Ovary (tissue), 9 donors: ENCODE data around the gene LPIN1. TPM values are rescaled to one million over a fixed set of nuclear protein-coding genes. Genes with fewer than 3 reads are reported as not detected.

Experiments
- DNase-seq, 5 donors: peaks; one replicate each; pipeline ENCODE4 v3.0.0-alpha.2; 2019 to 2020
- H3K27ac ChIP-seq, 2 donors: fragments of 200-600 bp; one replicate each; pipeline versions ENCODE4 v1.5.1 to v1.8.0; 2019 to 2022
- H3K27me3 ChIP-seq: fragments of 200-600 bp; one replicate; pipeline ENCODE4 v1.8.0; 2022
- H3K36me3 ChIP-seq: fragments of 200-600 bp; sonication (generic); one replicate; pipeline ENCODE4 v1.5.1; 2019
- H3K4me1 ChIP-seq: one replicate; pipeline ENCODE4 v1.8.1; 2013; ENCODE audit warnings: mild to moderate bottlenecking, moderate library complexity; ENCODE audit not compliant: insufficient read depth
- H3K4me3 ChIP-seq: fragments of 200-600 bp; sonication (generic); one replicate; pipeline ENCODE4 v1.5.1; 2017
- H3K9me3 ChIP-seq, 2 donors: fragments of 200-600 bp in 1 of 2; sonication (generic) in 1 of 2; one replicate each; pipeline versions ENCODE4 v1.5.1 to v1.8.1; 2013 to 2019; ENCODE audit warnings: mild to moderate bottlenecking in 1 of 2, moderate library complexity in 1 of 2
- EP300 ChIP-seq: sonication (generic); formaldehyde crosslinking; IDR thresholded peaks from one replicate; pipeline ENCODE4 v1.6.1; 2017; ENCODE audit warnings: antibody characterized with exemption
- POLR2A ChIP-seq: fragments of 450-650 bp; IDR thresholded peaks from one replicate; pipeline ENCODE4 v1.6.1; 2017; ENCODE audit warnings: antibody characterized with exemption, mild to moderate bottlenecking, moderate library complexity
- WGBS, 3 donors: extraction: QIAGEN DNeasy Blood & Tissue Kit in 1 of 3; methylation state at CpG; one replicate each; pipeline versions ENCODE4 v1.1.5 to v1.1.7; 2013 to 2017; 5-methylcytosine and 5-hydroxymethylcytosine counted together
- intact Hi-C, 4 donors: fragments of 100-400 bp; cut with DNase I; formaldehyde crosslinking; loops; one replicate each; pipeline versions ENCODE4 v1.11.0 to v1.15.1; 2022 to 2023
- polyA plus RNA-seq, 2 donors: library from polyadenylated mRNA; stranded (reverse); fragments of 200-250 nt in 1 of 2; fragments of 350-450 nt in 1 of 2; fragmentation: Illumina TruSeq in 1 of 2; extraction: RNeasy Lipid Tissue Mini Kit (QIAGEN cat#74804) in 1 of 2; gene quantifications; one replicate each; pipeline ENCODE4 v1.2.3, GENCODE V29; 2013 to 2014
- total RNA-seq, 7 donors: library from RNA; depleted of rRNA in 2 of 7; stranded (reverse); fragments of >200 nt in 2 of 7; fragmentation: NEBNext Ultra II Directional in 3 of 7; extraction: Animal tissue kit (Norgen Biotek cat#: 25700) in 3 of 7; gene quantifications; one replicate each; pipeline versions ENCODE4 v1.1.0 to v1.2.4, GENCODE V29; 2016 to 2023
- TF ChIP-seq, protein P1 (sequence below), 3 donors: fragments of 450-650 bp in 2 of 3; fragments of 200-600 bp in 1 of 3; IDR thresholded peaks; one replicate each; pipeline versions ENCODE4 v1.5.1 to v1.8.0; 2016 to 2022; ENCODE audit warnings: antibody characterized with exemption in 3 of 3, mild to moderate bottlenecking in 1 of 3
- donor health status: DM: no; HTN: no; CAD: no; lungs with moderate emphysema.
- donor health status: DM: no; HTN: no; CAD: no.
- donor health status: Bipolar disorder and iron deficiency.
- donor health status: DM: yes; HTN: yes; CAD: no.
- donor health status: DM: no; HTN: no; CAD: no.
- donor health status: DM: yes; HTN: yes; CAD: no.

Gene LPIN1
- total and polyA plus RNA-seq, 9 donors: 19.9 to 144 (median 50.8) TPM

DNA sequence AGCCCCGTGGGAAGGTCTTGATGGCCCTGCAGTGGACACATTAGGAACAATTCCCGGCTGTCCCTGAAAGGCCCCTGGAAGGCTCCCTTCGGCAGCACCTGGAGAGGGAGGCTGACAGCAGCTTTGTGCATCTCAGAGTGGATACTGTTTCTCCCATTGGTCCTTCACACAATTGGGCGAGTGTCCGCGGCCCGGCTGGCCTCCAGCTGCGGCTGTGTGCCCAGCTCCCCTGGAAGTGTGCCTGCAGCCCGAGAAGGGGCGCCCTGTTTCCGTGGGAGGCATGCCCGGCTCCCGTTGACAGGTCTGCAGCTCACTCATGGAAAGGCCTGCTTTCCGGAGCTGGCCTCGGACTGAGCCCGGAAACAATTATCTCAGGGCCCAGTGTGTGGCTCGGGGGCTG, 103.7 kb downstream of the LPIN1 start:
- intact Hi-C loops: no loop called here

DNA sequence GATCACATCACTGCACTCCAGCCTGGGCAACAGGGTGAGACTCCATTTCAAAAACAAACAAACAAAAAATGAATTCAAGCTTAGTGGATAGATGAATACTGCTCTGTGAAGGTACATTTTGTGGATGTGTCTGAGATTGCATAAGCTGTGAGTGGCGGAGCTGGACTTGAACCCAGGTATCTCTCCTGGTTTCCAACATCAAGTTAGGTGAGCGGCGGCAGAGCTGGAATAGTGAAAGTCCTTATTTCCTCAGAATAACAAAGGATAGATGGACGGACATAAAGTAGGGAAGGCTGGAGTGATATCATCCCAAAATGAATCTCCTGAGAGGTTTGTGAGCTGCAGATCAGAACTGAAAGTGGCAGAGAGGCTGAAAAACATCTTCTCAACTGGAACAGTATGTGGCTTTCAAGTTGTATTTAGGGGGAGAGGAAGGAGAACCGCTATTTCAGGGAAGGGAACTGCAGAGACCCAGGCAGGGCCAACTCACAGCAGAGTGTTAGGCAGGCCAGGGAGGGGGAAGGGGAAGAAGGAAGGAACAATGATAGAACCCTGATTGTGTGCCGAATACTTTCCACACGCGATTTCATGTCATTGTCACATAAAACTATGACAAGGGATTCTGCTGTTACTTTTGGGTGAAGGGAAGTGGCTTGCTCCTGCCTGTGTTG, 106.2 kb downstream of the LPIN1 start:
- TF ChIP-seq POLR2A (no peak), EP300 (no peak)
- TF ChIP-seq, protein P1, sequence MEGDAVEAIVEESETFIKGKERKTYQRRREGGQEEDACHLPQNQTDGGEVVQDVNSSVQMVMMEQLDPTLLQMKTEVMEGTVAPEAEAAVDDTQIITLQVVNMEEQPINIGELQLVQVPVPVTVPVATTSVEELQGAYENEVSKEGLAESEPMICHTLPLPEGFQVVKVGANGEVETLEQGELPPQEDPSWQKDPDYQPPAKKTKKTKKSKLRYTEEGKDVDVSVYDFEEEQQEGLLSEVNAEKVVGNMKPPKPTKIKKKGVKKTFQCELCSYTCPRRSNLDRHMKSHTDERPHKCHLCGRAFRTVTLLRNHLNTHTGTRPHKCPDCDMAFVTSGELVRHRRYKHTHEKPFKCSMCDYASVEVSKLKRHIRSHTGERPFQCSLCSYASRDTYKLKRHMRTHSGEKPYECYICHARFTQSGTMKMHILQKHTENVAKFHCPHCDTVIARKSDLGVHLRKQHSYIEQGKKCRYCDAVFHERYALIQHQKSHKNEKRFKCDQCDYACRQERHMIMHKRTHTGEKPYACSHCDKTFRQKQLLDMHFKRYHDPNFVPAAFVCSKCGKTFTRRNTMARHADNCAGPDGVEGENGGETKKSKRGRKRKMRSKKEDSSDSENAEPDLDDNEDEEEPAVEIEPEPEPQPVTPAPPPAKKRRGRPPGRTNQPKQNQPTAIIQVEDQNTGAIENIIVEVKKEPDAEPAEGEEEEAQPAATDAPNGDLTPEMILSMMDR (IDR thresholded peaks at IDR 0.05): no peak
- DNase-seq: no peak

More for the DNA sequence above, 103.7 kb downstream of the LPIN1 start:
- no peaks in the 10 kb centered on the region for H3K36me3 ChIP-seq
- WGBS, 3 donors: 72 to 81% (median 79%) methylated on average over 15 to 17 of the region's 17 CpGs
- no peaks in the 10 kb centered on the region for H3K4me1 ChIP-seq
- no peak overlapping the region for H3K4me3 ChIP-seq
- TF ChIP-seq EP300: no peak
- TF ChIP-seq, protein P1 (IDR thresholded peaks at IDR 0.05): no peak
- no peak for TF ChIP-seq POLR2A
- no peaks in the 10 kb centered on the region for H3K9me3 ChIP-seq
- H3K27ac ChIP-seq: no peak overlapping the region
- no peak for DNase-seq
- H3K27me3 ChIP-seq: no peaks in the 10 kb centered on the region

DNA sequence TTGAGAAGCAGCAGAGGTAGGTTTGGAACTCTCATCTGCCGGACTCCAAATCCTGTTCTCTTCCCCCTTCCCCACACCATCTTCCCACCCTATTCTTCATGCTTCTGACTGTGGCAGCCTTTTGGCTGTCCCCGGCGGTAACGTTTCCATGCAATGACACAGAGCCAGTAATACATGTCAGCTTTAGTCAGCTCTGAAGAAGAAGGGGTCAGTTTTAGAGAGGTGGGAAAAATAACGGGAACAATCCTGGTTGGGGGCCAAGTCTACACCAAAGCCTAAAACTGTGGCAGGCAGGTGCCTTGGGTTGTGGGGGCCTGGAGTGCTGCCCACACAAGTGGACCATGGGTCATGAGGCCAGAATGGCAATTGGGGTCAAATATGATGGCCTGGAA, 106.8 kb downstream of the LPIN1 start:
- DNase-seq: no peak
- no peak for TF ChIP-seq POLR2A
- TF ChIP-seq, protein P1 (IDR thresholded peaks at IDR 0.05): no peak
- TF ChIP-seq EP300: no peak
- no peak overlapping the region for H3K4me3 ChIP-seq
- no peaks in the 10 kb centered on the region for H3K27me3 ChIP-seq
- no peaks in the 10 kb centered on the region for H3K4me1 ChIP-seq
- no peaks in the 10 kb centered on the region for H3K9me3 ChIP-seq
- no peaks in the 10 kb centered on the region for H3K36me3 ChIP-seq
- 77 to 88% (median 79%) methylated on average over 5 of the region's 5 CpGs for WGBS, 3 donors
- intact Hi-C loops: no loop called here
- no peak overlapping the region for H3K27ac ChIP-seq

More for the DNA sequence above, 106.2 kb downstream of the LPIN1 start:
- Histone ChIP-seq H3K27me3 (no peaks in the 10 kb centered on the region), H3K36me3 (no peaks in the 10 kb centered on the region), H3K4me1 (no peaks in the 10 kb centered on the region), H3K27ac (no peak overlapping the region), H3K9me3 (no peaks in the 10 kb centered on the region), H3K4me3 (no peak overlapping the region)
- WGBS, 3 donors: 87 to 89% (median 87%) methylated on average over 8 of the region's 8 CpGs
- intact Hi-C loops: no loop called here

DNA sequence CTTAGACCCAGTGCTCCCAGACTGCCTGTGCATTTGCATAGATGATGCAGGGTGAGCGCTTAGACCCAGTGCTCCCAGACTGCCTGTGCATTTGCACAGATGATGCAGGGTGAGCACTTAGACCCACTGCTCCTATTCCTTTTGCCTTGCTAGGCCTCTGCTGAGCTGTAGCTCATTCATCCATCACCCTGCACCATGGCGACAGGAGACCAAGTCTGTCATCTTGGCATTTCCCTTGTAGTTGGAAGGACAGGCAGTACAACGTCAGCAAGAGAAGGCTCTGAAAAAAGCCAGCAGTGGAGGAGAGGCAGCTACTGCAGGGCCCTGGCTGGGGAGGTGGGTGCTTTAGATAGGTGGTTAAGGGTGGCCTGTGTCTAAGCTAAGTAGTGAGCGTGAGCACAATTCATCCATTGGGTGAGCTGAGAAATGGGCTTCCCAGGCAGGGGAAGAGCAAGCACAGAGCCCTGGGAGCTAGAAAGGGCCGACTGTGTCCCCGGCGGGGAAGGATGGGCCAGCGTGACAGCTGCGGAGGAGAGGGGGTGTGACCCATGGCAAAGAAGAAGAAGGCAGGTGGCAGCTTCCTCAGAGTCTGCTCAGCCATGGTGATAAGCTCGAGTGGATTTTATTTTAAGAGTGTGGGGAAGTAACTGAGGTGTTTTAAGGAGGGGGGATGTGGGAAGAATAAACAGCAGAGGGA, 108.8 kb downstream of the LPIN1 start:
- TF ChIP-seq, protein P1 (IDR thresholded peaks at IDR 0.05): no peak
- TF ChIP-seq EP300 (no peak), POLR2A (no peak)
- no peaks in the 10 kb centered on the region for H3K9me3 ChIP-seq
- WGBS, 3 donors: 75 to 89% (median 75%) methylated on average over 10 of the region's 10 CpGs
- intact Hi-C loops: no loop called here
- H3K27me3 ChIP-seq: no peaks in the 10 kb centered on the region
- H3K27ac ChIP-seq: no peak overlapping the region
- H3K36me3 ChIP-seq: no peaks in the 10 kb centered on the region
- no peak overlapping the region for H3K4me3 ChIP-seq
- no peak for DNase-seq
- no peaks in the 10 kb centered on the region for H3K4me1 ChIP-seq
